ENCODE data around the gene VIPR2. TPM values are rescaled to one million over a fixed set of nuclear protein-coding genes. Genes with fewer than 3 reads are reported as not detected.
"Not testable (repeated sequence)": the region's sequence is repeated elsewhere in the genome, so short reads cannot be mapped to it uniquely, and the experiment has no call there.

Gene VIPR2
- total RNA-seq, 1 donor from 2014 or later: 4.5 TPM

DNA sequence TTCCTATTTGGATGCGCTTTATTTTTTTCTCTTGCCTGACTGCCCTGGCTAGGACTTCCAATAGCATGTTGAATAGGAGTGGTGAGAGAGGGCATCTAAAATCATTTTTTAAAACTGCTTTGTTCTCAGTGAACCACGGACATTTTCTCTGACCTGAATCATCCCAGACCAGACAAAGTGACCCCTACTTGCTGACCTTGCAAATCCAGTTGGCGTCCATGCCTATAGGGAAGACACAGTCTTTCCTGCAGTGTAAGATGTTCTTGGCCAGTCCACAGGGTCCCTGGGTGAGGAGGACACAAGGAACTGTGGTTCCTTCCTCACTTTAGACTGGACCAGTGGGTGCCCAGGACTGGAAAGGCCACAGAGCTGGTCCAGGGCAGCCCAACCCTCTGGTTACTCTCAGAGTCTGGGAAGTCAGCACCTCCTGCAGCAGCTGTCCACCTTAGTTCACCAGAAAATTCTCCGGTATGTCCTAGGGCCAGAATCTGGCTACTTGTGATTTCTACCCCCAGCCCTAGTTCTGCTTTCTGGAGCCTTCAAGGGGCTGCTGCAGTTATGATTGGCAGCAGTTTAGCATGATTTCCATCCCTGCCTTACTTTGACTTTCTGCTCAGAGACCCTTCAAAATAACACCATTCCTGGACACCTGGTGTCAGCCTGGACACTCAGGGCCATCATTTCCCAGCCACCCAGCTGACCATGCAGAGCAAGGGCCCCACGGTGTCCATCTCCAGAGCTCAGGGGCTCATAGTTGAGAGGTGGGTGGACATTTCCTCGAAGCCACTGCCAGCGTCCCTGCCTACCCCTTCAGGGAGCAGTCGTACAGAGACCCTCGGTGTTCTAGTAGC lies 19.3 kb downstream of the VIPR2 start:
- no peaks in the 10 kb centered on the region for H3K36me3 ChIP-seq
- TF ChIP-seq, protein P1, sequence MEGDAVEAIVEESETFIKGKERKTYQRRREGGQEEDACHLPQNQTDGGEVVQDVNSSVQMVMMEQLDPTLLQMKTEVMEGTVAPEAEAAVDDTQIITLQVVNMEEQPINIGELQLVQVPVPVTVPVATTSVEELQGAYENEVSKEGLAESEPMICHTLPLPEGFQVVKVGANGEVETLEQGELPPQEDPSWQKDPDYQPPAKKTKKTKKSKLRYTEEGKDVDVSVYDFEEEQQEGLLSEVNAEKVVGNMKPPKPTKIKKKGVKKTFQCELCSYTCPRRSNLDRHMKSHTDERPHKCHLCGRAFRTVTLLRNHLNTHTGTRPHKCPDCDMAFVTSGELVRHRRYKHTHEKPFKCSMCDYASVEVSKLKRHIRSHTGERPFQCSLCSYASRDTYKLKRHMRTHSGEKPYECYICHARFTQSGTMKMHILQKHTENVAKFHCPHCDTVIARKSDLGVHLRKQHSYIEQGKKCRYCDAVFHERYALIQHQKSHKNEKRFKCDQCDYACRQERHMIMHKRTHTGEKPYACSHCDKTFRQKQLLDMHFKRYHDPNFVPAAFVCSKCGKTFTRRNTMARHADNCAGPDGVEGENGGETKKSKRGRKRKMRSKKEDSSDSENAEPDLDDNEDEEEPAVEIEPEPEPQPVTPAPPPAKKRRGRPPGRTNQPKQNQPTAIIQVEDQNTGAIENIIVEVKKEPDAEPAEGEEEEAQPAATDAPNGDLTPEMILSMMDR (IDR thresholded peaks at IDR 0.05): no peak
- no peaks in the 10 kb centered on the region for H3K9me3 ChIP-seq
- DNase-seq: no peak
- no peak overlapping the region for H3K27ac ChIP-seq
- no peak for ATAC-seq
- H3K27me3 ChIP-seq: peaks cover 15% of the 10 kb centered on the region
- no peaks in the 10 kb centered on the region for H3K4me1 ChIP-seq
- intact Hi-C loops (cut with DNase I): no loop called here
- H3K4me3 ChIP-seq: no peak overlapping the region

DNA sequence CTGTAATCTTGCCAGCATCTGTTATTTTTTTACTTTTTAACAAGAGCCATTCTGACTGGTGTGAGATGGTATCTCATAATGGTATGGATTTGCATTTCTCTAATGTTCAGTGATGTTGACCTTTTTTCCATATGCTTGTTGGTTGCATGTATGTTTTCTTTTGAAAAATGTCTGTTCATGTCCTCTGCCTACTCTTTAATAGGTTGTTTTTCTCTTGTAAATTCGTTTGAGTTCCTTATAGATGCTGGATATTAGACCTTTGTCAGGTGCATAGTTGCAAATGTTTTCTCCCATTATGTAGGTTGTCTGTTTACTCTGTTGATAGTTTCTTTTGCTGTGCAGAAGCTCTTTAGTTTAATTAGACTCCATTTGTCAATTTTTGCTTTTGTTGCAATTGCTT lies 20.9 kb downstream of the VIPR2 start:
- H3K36me3 ChIP-seq; H3K4me1 ChIP-seq; ATAC-seq; DNase-seq; H3K9me3 ChIP-seq; H3K4me3 ChIP-seq; intact Hi-C loops (cut with DNase I); H3K27ac ChIP-seq: not testable (repeated sequence)
- peaks cover 21% of the 10 kb centered on the region for H3K27me3 ChIP-seq

DNA sequence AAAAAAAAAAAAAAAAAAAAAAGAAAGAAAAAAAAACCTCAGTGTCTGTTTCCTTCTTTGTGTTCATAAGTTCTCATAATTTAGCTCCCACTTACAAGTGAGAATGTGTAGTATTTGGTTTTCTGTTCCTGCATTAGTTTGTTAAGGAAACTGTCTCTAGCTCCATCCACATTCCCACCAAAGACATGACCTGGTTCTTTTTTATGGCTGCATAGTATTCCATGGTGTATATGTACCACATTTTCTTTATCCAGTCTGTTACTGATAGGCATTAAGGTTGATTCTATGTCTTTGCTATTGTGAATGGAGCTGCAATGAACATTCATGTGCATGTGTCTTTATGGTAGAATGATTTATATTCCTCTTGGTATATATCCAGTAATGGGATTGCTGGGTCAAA lies 21.4 kb downstream of the VIPR2 start:
- H3K9me3 ChIP-seq; ATAC-seq; H3K36me3 ChIP-seq; H3K4me1 ChIP-seq; intact Hi-C loops (cut with DNase I); DNase-seq; H3K27ac ChIP-seq; H3K4me3 ChIP-seq: not testable (repeated sequence)
- H3K27me3 ChIP-seq: peaks cover 21% of the 10 kb centered on the region

DNA sequence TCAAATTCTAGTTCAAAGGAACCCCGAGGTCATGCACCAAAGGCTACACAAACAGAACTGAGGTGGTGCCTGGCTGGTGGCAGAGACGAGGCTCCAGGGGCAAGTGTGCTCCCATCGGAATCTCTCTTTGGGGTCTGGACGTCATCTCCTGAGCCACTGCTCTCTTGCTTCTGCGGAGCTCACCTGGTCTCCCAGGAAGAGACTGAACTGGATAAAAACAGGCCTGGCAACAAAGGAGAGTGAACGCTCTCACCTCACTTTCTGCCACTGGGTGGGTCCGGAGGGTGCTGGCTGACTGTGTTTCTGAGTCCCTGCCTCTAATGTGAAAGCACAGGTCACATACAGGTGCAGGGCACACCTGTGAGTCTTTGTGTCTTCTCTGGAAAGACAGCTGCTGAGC lies 22.4 kb downstream of the VIPR2 start:
- no peak overlapping the region for H3K4me3 ChIP-seq
- no peaks in the 10 kb centered on the region for H3K36me3 ChIP-seq
- H3K27me3 ChIP-seq: peaks cover 13% of the 10 kb centered on the region
- TF ChIP-seq, protein P1 (IDR thresholded peaks at IDR 0.05): no peak
- ATAC-seq: no peak
- no peak for DNase-seq
- no peaks in the 10 kb centered on the region for H3K9me3 ChIP-seq
- no peak overlapping the region for H3K27ac ChIP-seq
- intact Hi-C loops (cut with DNase I): no loop called here
- no peaks in the 10 kb centered on the region for H3K4me1 ChIP-seq

DNA sequence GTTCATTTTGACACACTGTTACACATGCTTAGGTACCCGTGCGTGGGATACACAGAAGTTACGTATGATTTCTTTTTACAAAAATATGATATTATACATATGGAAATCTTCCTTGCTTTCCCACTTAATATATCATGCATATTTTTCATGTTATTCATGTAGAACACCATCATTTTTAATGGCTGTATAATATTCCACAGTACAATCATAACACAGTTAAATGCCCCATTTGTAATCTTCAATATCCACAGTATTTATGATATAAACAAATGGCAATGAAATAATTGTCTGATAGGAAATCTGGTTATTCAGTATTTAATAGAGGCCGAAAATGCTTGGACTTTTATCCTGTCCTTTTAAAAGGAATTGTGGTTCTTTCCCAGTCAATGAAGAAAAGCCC lies 23.2 kb downstream of the VIPR2 start:
- TF ChIP-seq, protein P1 (IDR thresholded peaks at IDR 0.05): no peak
- intact Hi-C loops (cut with DNase I): no loop called here

DNA sequence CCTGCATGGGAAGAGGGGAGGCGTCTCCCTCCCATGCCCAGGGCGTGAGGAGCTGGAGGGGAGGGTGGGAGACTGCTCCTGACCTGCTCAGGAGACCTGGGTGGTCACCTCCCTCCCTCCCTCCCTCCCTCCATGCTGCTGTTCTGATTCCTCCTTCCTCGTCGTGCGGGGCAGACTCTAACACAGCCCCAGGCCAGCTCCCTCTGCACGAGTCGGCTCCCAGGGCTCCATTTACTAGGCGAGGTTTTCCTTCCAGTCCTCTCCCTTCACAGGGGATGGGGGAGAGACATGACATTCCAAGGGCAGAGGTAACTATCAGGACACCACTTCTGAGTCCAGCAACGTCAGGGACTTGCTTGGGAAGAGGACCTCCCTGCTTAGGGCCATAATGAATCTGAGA lies 23.6 kb downstream of the VIPR2 start:
- intact Hi-C loops (cut with DNase I): no loop called here
- Histone ChIP-seq H3K9me3 (no peaks in the 10 kb centered on the region), H3K4me3 (no peak overlapping the region), H3K4me1 (no peaks in the 10 kb centered on the region), H3K27ac (no peak overlapping the region), H3K27me3 (peaks cover 8% of the 10 kb centered on the region), H3K36me3 (no peaks in the 10 kb centered on the region)
- DNase-seq (no peak), ATAC-seq (no peak)
- TF ChIP-seq, protein P1 (IDR thresholded peaks at IDR 0.05): no peak

More for the DNA sequence above, 23.2 kb downstream of the VIPR2 start:
- H3K4me1 ChIP-seq: no peaks in the 10 kb centered on the region
- peaks cover 6% of the 10 kb centered on the region for H3K27me3 ChIP-seq
- DNase-seq: no peak
- no peak overlapping the region for H3K4me3 ChIP-seq
- ATAC-seq: no peak
- H3K9me3 ChIP-seq: no peaks in the 10 kb centered on the region
- H3K36me3 ChIP-seq: no peaks in the 10 kb centered on the region
- no peak overlapping the region for H3K27ac ChIP-seq

Measured in upper lobe of right lung (tissue), 1 donor.